Activated CD8-positive, alpha-beta memory T cell treated with anti-CD3 and anti-CD28 coated beads for 4 hours (primary cell): ENCODE measurements around the gene STAT4.

ENCODE experiments used
- DNase-seq, 2 donors: peaks; one replicate each; pipeline ENCODE4 v3.0.0-alpha.2; 2020; ENCODE audit warnings: low read depth in 2 of 2

The STAT4 gene

DNA sequence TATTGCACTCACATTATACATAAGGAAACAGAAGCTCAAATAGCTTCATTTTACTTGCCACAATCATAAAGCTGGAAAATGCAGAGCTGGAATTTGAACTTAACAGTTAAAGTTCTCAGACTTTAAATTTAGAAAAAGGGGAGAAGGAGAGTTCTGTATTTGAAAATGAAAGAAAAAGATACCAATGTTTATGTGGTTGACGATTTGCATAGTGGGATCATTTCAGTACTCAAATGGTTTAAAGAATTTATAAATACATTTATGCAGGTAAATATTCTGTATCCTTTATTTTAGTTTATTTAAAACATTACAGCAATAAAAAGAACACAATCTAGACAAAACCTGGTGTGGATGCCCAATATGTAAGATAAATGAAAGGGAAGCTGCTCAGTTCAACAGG is 25.5 kb upstream of the STAT4 start:
- DNase-seq = no peak

DNA sequence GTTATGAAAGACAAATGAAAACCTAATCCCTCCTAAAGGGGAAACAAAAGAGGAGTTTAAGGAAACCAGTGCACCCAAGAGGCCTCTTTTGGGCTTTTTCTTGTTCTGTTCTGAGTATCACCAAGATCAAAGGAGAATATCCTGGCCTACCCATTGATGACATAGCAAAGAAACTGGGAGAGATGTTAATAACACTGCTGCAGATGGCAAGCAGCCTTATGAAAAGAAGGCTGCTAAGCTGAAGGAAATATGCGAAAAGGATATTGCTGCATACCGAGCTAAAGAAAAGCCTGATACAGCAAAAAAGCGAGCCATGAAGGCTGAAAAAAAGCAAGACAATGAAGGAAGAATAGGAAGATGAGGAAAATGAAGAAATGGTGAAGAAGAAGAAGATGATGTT is 23.6 kb upstream of the STAT4 start:
- no peak for DNase-seq

DNA sequence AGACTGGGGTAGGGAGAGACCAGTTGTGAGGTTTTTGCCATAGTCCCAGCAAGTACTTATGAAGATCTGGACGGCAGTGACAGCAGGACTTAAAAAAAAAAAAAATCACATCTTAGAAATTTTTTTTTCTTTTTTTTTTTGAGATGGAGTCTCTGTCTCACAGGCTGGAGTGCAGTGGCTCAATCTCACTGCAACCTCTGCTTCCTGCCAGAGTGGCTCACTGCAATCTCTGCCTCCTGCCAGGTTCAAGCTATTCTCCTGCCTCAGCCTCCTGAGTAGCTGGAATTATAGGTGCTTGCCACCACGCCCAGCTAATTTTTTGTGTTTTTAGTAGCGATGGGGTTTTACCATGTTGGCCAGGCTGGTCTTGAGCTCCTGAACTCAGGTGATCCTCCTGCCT is 22.4 kb upstream of the STAT4 start:
- DNase-seq = no peak

DNA sequence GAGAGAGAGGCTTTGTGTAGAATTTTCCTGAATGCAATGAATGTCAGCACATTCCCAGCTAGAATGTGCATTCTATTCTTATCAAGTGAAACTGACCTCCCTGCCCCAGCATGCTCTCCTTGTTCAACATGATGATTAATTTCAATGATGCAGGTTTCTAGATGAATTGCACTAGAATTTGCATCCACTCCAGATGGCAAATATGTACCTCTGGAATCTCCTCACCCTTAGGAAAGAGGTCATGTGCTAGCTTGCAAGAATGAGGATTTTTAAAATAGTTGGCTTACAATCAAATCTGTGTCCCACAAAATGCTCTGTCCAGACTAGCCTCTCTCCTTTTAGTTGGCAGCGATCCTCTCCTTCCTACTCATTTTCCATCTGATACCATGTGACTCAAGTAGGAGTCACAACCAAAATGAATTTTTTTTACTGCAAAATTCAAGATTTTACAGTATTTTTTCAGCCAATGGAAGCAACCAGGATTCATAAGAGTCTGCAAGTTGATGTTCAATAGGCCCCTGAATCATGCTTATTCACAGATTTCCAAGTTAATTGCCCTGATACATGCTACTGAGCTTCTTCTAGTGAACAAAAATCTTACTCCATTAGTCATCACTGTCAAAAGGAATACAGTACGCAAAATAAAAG is 21.0 kb upstream of the STAT4 start:
- no peak for DNase-seq

DNA sequence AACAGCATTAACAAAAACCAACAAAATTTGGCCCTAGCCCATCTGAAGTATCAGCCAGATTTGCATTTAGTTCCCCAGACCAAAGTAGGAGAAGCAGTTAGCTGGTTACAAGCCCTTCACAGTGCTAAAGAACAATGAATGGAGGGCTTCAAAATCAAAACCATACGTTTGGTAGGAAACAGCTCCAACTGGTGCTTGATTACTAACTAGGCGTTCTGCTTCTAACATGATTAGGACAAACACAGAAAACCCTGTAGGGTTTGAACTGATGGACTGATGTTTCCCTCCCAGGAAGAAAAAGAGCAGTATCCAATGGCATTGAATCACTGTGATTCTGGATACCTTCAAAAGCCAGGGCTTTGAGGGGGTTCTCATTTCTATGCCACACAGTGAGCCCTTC is 20.5 kb upstream of the STAT4 start:
- DNase-seq = no peak

DNA sequence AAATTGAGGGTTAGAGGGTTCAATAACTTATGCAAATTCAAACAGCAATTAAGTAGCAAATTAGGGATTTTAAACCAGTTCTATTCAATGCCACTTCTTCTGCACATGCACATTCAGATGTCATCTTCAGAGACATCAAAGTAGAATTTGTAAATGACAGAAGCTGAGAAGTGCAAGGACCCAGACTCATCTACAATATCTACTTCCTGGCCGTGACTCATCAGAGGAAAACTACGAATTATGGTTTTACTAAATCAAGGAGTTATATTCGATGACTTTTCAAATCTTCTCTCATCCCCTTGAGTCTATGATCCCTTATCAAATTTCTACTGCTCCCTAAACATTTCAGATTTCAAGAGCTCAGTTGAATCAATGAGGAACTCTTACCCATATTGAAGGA is 20.0 kb upstream of the STAT4 start:
- no peak for DNase-seq

DNA sequence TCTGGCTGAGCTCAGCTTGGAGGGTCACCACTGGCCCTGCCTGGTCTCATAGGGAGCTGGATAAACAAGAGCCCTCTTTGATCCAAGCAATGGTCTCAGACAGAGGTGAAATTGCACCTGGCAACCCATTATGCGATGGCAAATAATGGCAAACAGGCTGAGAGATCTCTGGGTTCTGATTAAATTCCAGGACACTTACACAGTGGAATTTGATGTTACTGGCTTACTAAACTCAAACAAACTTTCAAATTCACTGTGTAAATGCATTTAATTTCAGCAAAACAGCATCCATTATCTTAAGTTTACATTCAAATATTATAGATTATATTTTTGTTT is 19.5 kb upstream of the STAT4 start:
- no peak for DNase-seq

DNA sequence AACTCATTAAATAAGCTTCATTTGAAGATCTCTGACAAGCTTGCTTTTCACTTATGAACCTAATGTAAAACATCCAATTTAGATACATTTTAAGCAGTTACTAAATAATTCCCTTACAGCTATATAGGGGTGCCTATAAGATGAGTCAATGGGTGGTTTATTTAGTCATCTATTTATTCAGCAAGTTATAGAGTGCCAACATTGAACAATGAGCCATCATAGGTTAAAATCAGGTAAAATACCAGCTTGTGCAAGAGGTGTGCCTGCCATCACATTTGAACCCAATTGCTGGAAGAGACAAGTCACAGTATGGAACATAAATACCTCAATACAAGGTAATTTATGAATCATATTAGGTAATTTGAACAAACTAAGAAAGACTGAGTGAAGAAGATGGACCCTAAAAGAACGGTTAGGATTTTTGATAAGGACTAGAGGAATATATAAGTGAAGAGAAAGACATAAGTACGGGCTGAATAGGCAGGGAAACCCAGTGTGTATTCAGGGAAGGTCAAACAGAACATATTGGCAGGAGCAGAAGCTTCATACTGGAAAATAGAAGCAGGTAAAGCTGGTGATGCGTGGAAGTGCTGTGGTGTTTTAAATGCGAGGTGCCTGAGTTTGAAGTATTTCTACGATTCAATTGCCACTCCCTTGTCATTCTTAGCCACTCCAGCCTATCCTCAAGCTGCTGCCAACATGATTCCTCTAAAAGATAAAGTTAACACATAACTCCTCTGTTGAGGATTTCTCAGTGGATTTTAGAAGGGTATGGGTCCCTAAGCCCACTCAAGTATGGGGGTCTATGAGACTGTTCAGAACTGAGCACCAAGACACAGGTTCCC is 18.9 kb upstream of the STAT4 start:
- no peak for DNase-seq

DNA sequence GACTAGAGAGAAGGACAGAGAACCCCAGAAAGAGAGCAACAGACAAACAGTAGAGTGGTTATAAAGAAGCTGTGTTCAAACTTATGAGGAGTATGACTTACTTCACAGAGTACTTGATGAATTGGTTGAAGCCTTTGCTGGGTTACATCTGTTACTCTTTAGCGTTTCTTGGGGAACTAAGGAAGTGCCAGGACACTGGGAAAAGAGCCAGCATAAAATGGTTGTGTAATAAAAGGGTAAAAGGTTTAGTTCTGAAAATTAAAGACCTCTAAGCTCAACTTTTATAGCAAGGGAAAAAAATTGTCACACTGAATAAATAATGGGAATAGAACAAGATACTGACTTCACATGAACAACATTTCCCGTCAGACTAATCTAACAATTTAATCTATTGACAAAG is 17.0 kb upstream of the STAT4 start:
- DNase-seq = no peak

DNA sequence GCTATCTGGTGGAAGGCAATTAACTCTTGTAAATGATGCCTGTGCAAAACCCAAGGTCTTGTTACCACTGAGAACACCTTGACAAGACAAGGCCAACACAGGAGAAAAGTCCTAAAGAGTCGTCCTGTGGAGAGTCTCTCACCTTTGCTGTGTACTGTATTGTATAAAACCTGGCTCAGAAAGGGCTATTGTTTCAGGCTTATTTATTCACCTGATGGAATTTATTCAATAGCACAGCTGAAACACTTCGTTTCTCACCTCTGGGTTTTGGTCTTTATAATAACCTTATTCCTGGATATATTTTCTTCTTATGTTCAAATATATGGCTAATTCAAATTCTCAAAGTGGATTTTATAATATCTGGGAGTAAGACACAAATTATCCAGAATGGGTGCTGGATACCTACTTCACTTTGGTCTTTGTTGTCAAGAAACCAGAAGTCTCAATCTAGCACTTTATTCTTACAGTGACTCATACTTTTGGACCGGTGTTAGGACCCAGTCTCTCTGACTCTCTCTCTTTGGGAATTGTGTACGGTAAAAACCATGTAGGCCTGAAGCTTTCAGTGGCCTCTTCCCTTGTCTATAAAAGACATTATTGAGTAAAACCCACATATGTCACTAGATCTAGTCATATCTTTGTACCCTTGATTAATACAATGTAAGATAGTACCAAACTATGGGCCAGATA is 16.1 kb upstream of the STAT4 start:
- no peak for DNase-seq

DNA sequence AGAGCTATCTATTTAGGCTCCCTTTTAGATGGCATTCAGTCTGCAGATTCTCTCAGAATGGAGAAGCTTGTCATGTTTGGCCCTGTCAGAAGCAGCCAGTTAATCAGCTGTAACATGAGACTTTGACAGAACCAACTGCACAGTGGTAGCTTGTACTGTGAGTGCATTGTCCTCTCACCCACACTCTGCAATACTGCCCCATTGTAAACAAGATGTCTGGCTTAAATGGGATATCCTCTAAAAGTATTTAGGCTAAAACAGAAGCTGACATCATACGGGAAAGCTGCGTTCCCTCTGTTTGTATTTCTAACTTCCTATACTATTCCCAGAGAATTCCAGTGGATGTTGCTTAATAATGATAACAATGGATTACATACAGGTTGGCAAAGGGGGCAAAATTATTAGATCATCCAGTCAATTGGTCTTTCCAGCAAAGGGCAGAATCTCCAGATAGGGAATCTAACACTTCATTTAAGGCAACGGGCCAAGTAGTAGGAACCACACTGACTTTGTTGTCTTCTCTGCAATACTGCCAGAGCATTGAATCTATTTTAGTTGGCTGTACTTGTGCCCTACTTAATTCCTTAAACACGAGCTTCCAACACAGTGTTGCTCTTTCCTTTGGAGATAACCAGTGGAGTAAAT is 15.4 kb upstream of the STAT4 start:
- DNase-seq = no peak

DNA sequence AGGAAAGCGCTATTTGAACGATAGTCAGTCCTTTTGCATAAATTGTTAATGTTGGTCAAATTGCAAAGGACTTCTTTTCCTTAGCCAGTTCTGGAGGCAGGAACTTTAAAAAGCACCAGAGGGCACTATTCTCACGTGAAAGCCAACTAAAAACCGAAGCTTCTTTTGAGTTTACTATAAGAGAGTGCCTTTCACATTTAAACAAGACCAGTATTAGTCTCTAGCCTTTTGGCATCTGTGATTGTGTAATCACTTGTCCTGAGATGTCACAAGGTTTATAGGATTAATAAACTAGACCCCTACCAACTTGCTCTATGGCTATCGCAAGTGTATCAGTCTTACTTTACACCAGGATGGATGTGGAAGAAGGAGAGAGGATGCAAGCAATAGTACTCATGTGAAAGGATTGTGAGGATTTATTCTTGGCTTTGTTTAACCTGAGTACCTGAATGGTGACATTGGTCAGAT is 14.4 kb upstream of the STAT4 start:
- no peak for DNase-seq

DNA sequence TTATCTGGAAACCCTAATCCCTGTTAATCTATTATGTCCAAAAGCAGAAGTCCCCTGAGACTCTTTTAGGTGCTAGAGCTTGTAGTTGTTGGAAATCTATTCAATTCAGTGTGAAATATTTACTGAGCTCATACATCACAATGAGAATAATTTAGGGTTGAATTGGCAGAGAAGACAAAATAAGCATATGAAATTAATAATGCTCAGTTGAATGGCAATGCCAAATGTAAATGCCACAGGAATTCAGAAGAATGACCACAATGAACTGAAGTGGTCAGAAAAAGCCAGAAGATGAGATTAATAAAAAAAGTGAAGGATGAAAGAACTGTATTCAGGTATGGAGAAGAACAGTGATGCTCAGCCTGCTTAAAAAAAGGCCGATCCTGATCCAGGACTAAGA is 8.0 kb upstream of the STAT4 start:
- no peak for DNase-seq

DNA sequence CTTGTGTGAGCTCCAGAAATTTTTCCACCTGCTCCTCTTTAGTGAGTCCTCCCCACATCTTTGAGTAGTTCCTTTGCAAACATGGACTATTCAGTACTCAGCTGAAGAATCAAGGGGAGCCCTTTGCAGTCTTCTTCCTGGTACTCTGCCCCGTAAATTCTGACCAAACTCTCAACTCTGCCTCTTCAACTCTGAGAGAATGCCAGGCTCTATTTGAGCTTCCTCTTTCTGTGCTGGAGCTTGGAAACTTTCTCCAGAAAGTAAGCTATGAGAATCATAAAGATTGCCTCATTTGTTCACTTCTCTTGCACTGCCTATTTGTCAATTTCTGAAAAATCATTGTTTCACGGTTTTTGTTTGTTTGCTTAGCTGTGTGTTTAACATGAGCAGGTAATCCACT is 7.4 kb upstream of the STAT4 start:
- DNase-seq = no peak

DNA sequence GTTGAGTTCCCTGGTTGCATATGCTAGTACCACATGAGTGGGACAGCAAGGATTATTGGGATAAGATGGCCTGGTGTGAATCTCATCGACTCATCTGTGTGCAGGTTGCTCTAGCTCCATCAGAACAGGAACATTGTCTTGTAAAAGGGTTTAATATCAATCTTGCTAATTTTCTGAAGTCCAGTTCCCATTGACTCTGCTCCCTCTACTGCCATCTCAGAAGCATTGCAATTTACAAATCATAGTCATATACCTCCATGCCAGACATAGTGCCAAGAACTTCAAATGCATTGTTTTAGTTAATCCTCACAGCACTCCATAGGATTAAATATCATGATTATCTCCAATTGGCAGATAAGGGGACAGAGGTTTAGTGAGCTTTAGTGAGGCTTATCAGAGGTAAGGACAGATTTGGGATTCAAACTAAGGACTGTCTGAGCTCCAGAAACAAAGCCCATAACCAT is 4.8 kb upstream of the STAT4 start:
- DNase-seq = no peak

DNA sequence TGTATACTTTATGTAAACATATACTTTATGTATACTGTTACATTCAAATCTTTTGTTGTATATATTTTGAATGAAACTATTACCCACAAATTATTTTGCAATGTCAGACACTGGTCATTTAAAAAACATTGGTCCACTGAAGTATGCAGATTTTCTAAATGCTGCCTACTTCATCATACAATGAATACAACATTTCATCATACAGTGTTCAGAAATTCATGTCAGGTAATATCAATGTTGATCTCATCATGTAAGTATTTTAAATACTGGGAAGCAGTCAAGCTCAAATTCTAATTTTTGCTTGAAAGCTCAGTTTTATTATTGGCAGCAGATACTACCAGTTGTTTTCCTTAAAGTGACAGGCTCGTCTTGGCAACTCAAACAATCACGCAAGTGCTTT is 2.9 kb upstream of the STAT4 start:
- DNase-seq = no peak

DNA sequence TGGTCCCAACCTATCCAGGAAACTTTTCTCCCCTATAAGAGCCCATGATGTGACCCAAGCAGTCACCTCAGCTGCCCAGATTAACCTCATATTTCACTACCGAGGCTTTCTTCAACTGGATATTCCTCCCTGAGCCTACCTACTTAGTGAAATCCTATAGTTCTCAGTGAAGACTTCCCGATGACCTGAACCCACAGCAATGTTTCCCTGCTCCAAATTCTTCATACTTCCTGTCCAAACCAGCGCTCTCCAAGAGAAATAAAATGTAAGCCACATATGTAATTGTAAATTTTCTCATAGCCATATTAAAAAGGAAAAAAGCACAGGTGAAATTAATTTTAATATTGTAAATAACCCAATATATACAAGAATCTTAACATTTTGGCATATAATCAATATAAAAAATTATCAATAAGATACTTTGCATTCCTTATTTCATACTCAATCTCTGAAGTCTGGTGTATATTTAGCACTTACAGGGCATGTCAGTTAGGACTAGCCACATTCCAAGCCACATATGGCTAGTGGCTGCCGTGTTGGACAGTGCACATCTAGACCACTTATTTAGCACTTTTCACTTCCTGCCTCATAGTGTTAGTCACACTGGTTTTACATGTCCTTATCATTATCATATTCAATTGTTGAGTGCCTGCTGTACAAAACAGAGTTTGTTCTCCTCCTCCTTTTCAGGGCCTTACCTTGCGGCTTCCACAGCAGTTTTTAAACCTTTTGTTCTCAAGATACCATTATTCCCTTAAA is 1.9 kb upstream of the STAT4 start:
- no peak for DNase-seq

DNA sequence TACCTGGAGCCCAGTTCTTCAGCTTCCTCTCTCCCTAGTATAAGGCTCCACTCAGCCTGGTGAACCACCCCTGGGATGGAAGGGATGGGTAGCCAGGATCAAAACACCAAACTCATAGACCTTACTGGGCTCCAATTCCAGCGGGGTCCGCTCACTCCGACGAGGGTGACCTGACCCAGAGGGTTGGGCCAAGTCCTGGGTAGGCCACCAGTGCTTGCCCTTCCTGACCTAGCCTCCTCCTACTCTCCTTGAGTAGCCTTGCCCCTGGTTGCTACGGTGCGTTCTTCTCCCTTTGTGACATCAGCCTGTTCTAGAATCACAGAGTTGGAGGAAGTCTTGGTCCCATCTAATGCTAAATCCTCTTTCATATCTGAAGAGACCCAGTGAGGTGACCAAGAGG is 537 bp upstream of the STAT4 start:
- no peak for DNase-seq

DNA sequence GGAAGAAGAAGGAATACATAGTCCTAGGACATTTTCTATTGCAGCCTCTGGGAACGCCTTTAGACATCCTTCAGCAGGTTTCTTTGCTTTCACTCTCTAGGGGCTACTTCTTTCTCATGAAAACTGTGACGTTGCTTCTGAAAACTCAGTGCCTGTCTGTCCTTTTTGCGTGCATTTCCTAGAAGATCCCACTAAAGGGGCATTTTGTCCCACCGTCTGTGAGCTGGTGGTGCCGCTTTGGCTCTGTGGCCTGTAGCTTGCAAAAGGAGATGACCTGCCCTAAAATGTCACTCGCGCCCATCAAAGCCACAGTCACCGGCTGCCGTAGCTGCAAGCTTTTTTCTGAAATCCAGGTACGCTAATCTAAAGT is 579 bp downstream of the STAT4 start:
- no peak for DNase-seq

DNA sequence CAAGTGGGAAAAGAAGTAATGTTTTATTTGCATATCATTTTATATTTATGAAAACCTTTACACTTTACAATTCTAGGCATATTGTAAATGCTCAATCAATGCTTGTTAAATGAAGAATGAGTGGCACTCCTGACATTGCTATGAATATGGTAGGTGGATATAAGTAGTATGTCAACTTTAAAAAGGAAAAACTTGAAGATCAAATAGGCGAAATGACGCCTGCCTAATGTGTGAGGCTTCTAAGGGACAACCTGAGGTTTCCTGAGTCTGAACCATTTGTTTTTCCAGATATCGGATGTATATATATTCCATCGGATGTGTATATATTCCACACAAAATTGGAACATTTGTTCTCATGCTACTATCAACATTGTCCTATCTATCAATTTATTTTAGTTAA is 1.4 kb downstream of the STAT4 start:
- no peak for DNase-seq

DNA sequence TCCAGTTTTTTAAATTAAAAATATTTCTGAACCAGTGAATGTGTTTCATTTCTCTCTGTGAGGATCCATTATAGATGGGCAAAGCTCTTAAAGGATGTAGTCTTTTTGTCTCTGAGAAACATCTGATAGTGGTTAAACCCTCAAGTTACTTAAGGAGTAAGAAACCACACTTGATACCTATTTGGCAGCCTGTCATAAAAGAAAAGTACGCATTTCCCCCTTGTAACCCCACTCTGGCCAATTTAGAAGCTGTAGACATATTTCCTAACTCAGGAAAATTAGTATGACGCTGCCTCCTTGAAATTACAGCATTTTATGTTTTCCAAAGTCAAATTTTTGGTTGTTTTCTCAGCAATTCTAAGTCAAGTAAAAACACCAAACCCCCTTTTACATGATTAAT is 2.0 kb downstream of the STAT4 start:
- no peak for DNase-seq

DNA sequence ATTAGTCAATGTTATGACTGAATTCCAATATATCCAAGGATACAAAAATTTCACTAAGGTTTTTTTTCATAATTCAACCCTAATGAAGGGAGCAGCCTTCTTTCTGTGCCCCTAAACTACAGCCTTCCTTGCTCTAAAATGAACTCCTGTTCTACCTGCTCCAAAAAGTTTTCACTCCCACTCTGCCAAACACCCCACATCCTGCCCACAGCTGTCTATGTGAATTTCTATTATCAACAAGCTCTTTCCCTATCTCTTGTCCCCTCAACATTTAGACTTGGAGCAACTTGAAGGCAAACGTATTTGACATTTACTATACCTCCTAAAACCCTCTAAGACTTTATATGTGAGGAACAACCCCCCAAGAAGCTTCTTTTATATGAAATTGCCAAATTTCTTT is 2.5 kb downstream of the STAT4 start:
- no peak for DNase-seq
